ENCODE results near the gene UBE2Q2.

Gene UBE2Q2

GRCh38 chr15:75821786-75822345 lies 21.4 kb upstream of the UBE2Q2 start:
- peaks cover 15 to 22% of the 10 kb centered on the region in 2 experiments for H3K4me1 ChIP-seq (ENCODE audit: control insufficient read depth in 1 of 2, insufficient read depth in 2 of 2, low read length in 2 of 2)
- no peak for DNase-seq
- H2BK120ac ChIP-seq (ENCODE audit: insufficient read depth, low read length, poor library complexity), result peak overlapping the region; percentile 44
- no peak overlapping the region for H2BK5ac ChIP-seq (ENCODE audit: low read depth, low read length, poor library complexity)
- H2BK12ac ChIP-seq (ENCODE audit: low read length), result peak overlapping the region; percentile 52
- H4K8ac ChIP-seq (ENCODE audit: low read depth, low read length), result no peak overlapping the region
- no peak overlapping the region for H4K12ac ChIP-seq (ENCODE audit: low read depth, low read length)
- no peaks in the 10 kb centered on the region for H3K27me3 ChIP-seq (ENCODE audit: insufficient read depth, low read length)
- no peak overlapping the region for H3K18ac ChIP-seq (ENCODE audit: low read length)
- no peak overlapping the region for H3K14ac ChIP-seq (ENCODE audit: low read length)
- peaks cover 2% of the 10 kb centered on the region for H3K79me2 ChIP-seq (ENCODE audit: control insufficient read depth, insufficient read depth, low read length, poor library complexity)
- no peaks in the 10 kb centered on the region for H3K36me3 ChIP-seq (ENCODE audit: control insufficient read depth in 1 of 2, insufficient read depth in 2 of 2, low read length in 2 of 2)
- no peak overlapping the region for H3K4me2 ChIP-seq (ENCODE audit: low read length)
- no CpG with 5 or more reads among the region's 4 CpGs for WGBS (ENCODE audit: extremely low coverage, insufficient coverage, insufficient read length)
- H2AK5ac ChIP-seq (ENCODE audit: low read length), result no peak overlapping the region
- H3K4ac ChIP-seq (ENCODE audit: low read depth, low read length), result no peak overlapping the region
- H2AFZ ChIP-seq (ENCODE audit: insufficient read depth, low read length, poor library complexity), result no peak overlapping the region
- H3K9me3 ChIP-seq (ENCODE audit: insufficient read depth, low read depth, low read length), result no peaks in the 10 kb centered on the region
- no peak overlapping the region for H3K23ac ChIP-seq (ENCODE audit: low read length)
- no peak overlapping the region for H3K9ac ChIP-seq (ENCODE audit: low read length)
- peaks cover 22% of the 10 kb centered on the region for H3K79me1 ChIP-seq (ENCODE audit: low read length)
- no peak overlapping the region for H3K27ac ChIP-seq (ENCODE audit: low read depth, low read length)
- H4K91ac ChIP-seq (ENCODE audit: low read depth, low read length), result peak overlapping the region; percentile 60
- H3K4me3 ChIP-seq (ENCODE audit: low read depth, low read length), result no peak overlapping the region

- Histone ChIP-seq H3K14ac (ENCODE audit: low read length) (peak overlapping the region; percentile 87), H4K91ac (ENCODE audit: low read depth, low read length) (peak overlapping the region; percentile 95), H3K4me1 (ENCODE audit: control insufficient read depth in 1 of 2, insufficient read depth in 2 of 2, low read length in 2 of 2) (peaks cover 19 to 27% of the 10 kb centered on the region in 2 experiments), H2BK5ac (ENCODE audit: low read depth, low read length, poor library complexity) (peak overlapping the region; percentile 92), H3K27me3 (ENCODE audit: insufficient read depth, low read length) (no peaks in the 10 kb centered on the region), H4K8ac (ENCODE audit: low read depth, low read length) (peak overlapping the region; percentile 7), H3K18ac (ENCODE audit: low read length) (no peak overlapping the region), H3K79me2 (ENCODE audit: control insufficient read depth, insufficient read depth, low read length, poor library complexity) (peaks cover 2% of the 10 kb centered on the region), H2AK5ac (ENCODE audit: low read length) (peak overlapping the region; percentile 95), H3K23ac (ENCODE audit: low read length) (no peak overlapping the region), H3K9me3 (ENCODE audit: insufficient read depth, low read depth, low read length) (no peaks in the 10 kb centered on the region), H3K9ac (ENCODE audit: low read length) (no peak overlapping the region), H3K4ac (ENCODE audit: low read depth, low read length) (peak overlapping the region; percentile 1), H3K4me3 (ENCODE audit: low read depth, low read length) (no peak overlapping the region), H2AFZ (ENCODE audit: insufficient read depth, low read length, poor library complexity) (no peak overlapping the region), H4K12ac (ENCODE audit: low read depth, low read length) (no peak overlapping the region), H3K36me3 (ENCODE audit: control insufficient read depth in 1 of 2, insufficient read depth in 2 of 2, low read length in 2 of 2) (no peaks in the 10 kb centered on the region), H2BK12ac (ENCODE audit: low read length) (peak overlapping the region; percentile 34), H3K4me2 (ENCODE audit: low read length) (no peak overlapping the region), H3K79me1 (ENCODE audit: low read length) (peaks cover 25% of the 10 kb centered on the region), H3K27ac (ENCODE audit: low read depth, low read length) (peak overlapping the region; percentile 88), H2BK120ac (ENCODE audit: insufficient read depth, low read length, poor library complexity) (peak overlapping the region; percentile 98)
- no peak for DNase-seq
- WGBS (ENCODE audit: extremely low coverage, insufficient coverage, insufficient read length), result no CpG with 5 or more reads among the region's 5 CpGs
These were observed 20.5 kb upstream of the UBE2Q2 start for GRCh38 chr15:75822685-75823278.

- peak overlapping the region; percentile 95 for H2BK12ac ChIP-seq (ENCODE audit: low read length)
- no peak overlapping the region for H3K9ac ChIP-seq (ENCODE audit: low read length)
- peak overlapping the region; percentile 87 for H4K8ac ChIP-seq (ENCODE audit: low read depth, low read length)
- no peak overlapping the region for H3K23ac ChIP-seq (ENCODE audit: low read length)
- peaks cover 19 to 26% of the 10 kb centered on the region in 2 experiments for H3K4me1 ChIP-seq (ENCODE audit: control insufficient read depth in 1 of 2, insufficient read depth in 2 of 2, low read length in 2 of 2)
- peak overlapping the region; percentile 96 for H2BK5ac ChIP-seq (ENCODE audit: low read depth, low read length, poor library complexity)
- H4K12ac ChIP-seq (ENCODE audit: low read depth, low read length), result peak overlapping the region; percentile 76
- peak overlapping the region; percentile 84 for H2AFZ ChIP-seq (ENCODE audit: insufficient read depth, low read length, poor library complexity)
- no peak overlapping the region for H3K4me3 ChIP-seq (ENCODE audit: low read depth, low read length)
- WGBS (ENCODE audit: extremely low coverage, insufficient coverage, insufficient read length), result no CpG with 5 or more reads among the region's 7 CpGs
- peak overlapping the region; percentile 99 for H4K91ac ChIP-seq (ENCODE audit: low read depth, low read length)
- H3K79me2 ChIP-seq (ENCODE audit: control insufficient read depth, insufficient read depth, low read length, poor library complexity), result peaks cover 2% of the 10 kb centered on the region
- H3K4ac ChIP-seq (ENCODE audit: low read depth, low read length), result peak overlapping the region; percentile 77
- no peaks in the 10 kb centered on the region for H3K36me3 ChIP-seq (ENCODE audit: control insufficient read depth in 1 of 2, insufficient read depth in 2 of 2, low read length in 2 of 2)
- H3K4me2 ChIP-seq (ENCODE audit: low read length), result peak overlapping the region; percentile 35
- peak overlapping the region; percentile 88 for H3K18ac ChIP-seq (ENCODE audit: low read length)
- no peaks in the 10 kb centered on the region for H3K9me3 ChIP-seq (ENCODE audit: insufficient read depth, low read depth, low read length)
- DNase-seq, result peak; percentile 94 to 97
- H3K27ac ChIP-seq (ENCODE audit: low read depth, low read length), result peak overlapping the region; percentile 88
- peak overlapping the region; percentile 99 for H2BK120ac ChIP-seq (ENCODE audit: insufficient read depth, low read length, poor library complexity)
- peak overlapping the region; percentile 77 for H2AK5ac ChIP-seq (ENCODE audit: low read length)
- peak overlapping the region; percentile 96 for H3K14ac ChIP-seq (ENCODE audit: low read length)
- peaks cover 24% of the 10 kb centered on the region for H3K79me1 ChIP-seq (ENCODE audit: low read length)
- H3K27me3 ChIP-seq (ENCODE audit: insufficient read depth, low read length), result no peaks in the 10 kb centered on the region
These were observed 19.2 kb upstream of the UBE2Q2 start for GRCh38 chr15:75823860-75824613.

- no CpG with 5 or more reads among the region's 3 CpGs for WGBS (ENCODE audit: extremely low coverage, insufficient coverage, insufficient read length)
- Histone ChIP-seq H2BK120ac (ENCODE audit: insufficient read depth, low read length, poor library complexity) (no peak overlapping the region), H3K4ac (ENCODE audit: low read depth, low read length) (no peak overlapping the region)
These were observed 15.6 kb upstream of the UBE2Q2 start for GRCh38 chr15:75827691-75828090.

More at GRCh38 chr15:75827691-75828090, 15.6 kb upstream of the UBE2Q2 start:
- Histone ChIP-seq H3K18ac (ENCODE audit: low read length) (no peak overlapping the region), H3K36me3 (ENCODE audit: control insufficient read depth in 1 of 2, insufficient read depth in 2 of 2, low read length in 2 of 2) (no peaks in the 10 kb centered on the region), H3K79me1 (ENCODE audit: low read length) (peaks cover 25% of the 10 kb centered on the region), H3K4me1 (ENCODE audit: control insufficient read depth in 1 of 2, insufficient read depth in 2 of 2, low read length in 2 of 2) (peaks cover 24 to 30% of the 10 kb centered on the region in 2 experiments), H3K14ac (ENCODE audit: low read length) (no peak overlapping the region), H3K4me2 (ENCODE audit: low read length) (no peak overlapping the region), H3K27me3 (ENCODE audit: insufficient read depth, low read length) (no peaks in the 10 kb centered on the region), H2AK5ac (ENCODE audit: low read length) (peak overlapping the region; percentile 11), H4K8ac (ENCODE audit: low read depth, low read length) (peak overlapping the region; percentile 32), H2BK12ac (ENCODE audit: low read length) (peak overlapping the region; percentile 69), H4K12ac (ENCODE audit: low read depth, low read length) (no peak overlapping the region), H3K9ac (ENCODE audit: low read length) (no peak overlapping the region), H2AFZ (ENCODE audit: insufficient read depth, low read length, poor library complexity) (no peak overlapping the region), H3K4me3 (ENCODE audit: low read depth, low read length) (no peak overlapping the region), H3K27ac (ENCODE audit: low read depth, low read length) (no peak overlapping the region), H2BK5ac (ENCODE audit: low read depth, low read length, poor library complexity) (no peak overlapping the region), H3K9me3 (ENCODE audit: insufficient read depth, low read depth, low read length) (no peaks in the 10 kb centered on the region), H4K91ac (ENCODE audit: low read depth, low read length) (no peak overlapping the region), H3K23ac (ENCODE audit: low read length) (no peak overlapping the region), H3K79me2 (ENCODE audit: control insufficient read depth, insufficient read depth, low read length, poor library complexity) (peaks cover 2% of the 10 kb centered on the region)
- DNase-seq, result peak in 1 of 2 donors; percentile 47
